Left lung (tissue), 10 donors: ENCODE results near the gene ITGA11. TPM values are rescaled to one million over a fixed set of nuclear protein-coding genes. Genes with fewer than 3 reads are reported as not detected.
A peak's percentile ranks its signal among the peaks of the same experiment; 100 is the strongest.

Experiments
- ATAC-seq: fragments of 200-7000 bp; cut with Tn5 transposase; one replicate; pipeline ENCODE4 v1.9.1; 2020; ENCODE audit warnings: moderate library complexity
- DNase-seq, 4 donors: peaks; one replicate each; pipeline ENCODE4 v3.0.0-alpha.2; 2013 to 2020
- H3K27ac ChIP-seq, 2 donors: fragments of 200-600 bp; sonication (generic) in 1 of 2; one replicate each; pipeline versions ENCODE4 v1.5.0 to v1.8.0; 2020 to 2021
- H3K27me3 ChIP-seq, 2 donors: fragments of 200-600 bp; sonication (generic) in 1 of 2; one replicate each; pipeline versions ENCODE4 v1.5.0 to v1.8.0; 2020 to 2021
- H3K36me3 ChIP-seq, 2 donors: fragments of 200-600 bp; sonication (generic) in 1 of 2; one replicate each; pipeline versions ENCODE4 v1.5.0 to v1.8.0; 2020 to 2021
- H3K4me1 ChIP-seq, 2 donors: fragments of 200-600 bp; one replicate each; pipeline ENCODE4 v1.8.0; 2021
- H3K4me3 ChIP-seq, 2 donors: fragments of 200-600 bp; sonication (generic) in 1 of 2; one replicate each; pipeline versions ENCODE4 v1.5.0 to v1.8.0; 2020 to 2021; ENCODE audit warnings: mild to moderate bottlenecking in 1 of 2
- H3K9me3 ChIP-seq, 2 donors: fragments of 200-600 bp; sonication (generic) in 1 of 2; one replicate each; pipeline versions ENCODE4 v1.5.0 to v1.8.0; 2020 to 2021
- CTCF ChIP-seq, 2 donors: fragments of 200-600 bp; sonication (generic) in 1 of 2; IDR thresholded peaks; one replicate each; pipeline versions ENCODE4 v1.5.0 to v1.8.0; 2021; ENCODE audit warnings: antibody characterized with exemption in 2 of 2
- intact Hi-C, 2 donors: fragments of 100-400 bp; cut with DNase I; formaldehyde crosslinking; loops; one replicate each; pipeline versions ENCODE4 v1.11.2 to v1.14.2; 2022
- polyA plus RNA-seq, 6 donors: library from polyadenylated mRNA; unstranded; fragments of 120-200 nt; gene quantifications; one replicate each; pipeline ENCODE4 v1.2.1, GENCODE V29; 2013; ENCODE audit not compliant: insufficient read length in 6 of 6
- total RNA-seq, 2 donors: library from RNA; stranded (reverse); fragmentation: NEBNext Ultra II Directional; extraction: Animal tissue kit (Norgen Biotek cat#: 25700); gene quantifications; one replicate each; pipeline ENCODE4 v1.2.1, GENCODE V29; 2021
- donor health status: DM: no; HTN: yes; CAD: no.
- donor health status: DM: no; HTN: no; CAD: no.

The ITGA11 gene
- total and polyA plus RNA-seq, 8 donors, result 1.1 to 7.3 (median 1.8) TPM

GRCh38 chr15:68289621-68290352, 142.2 kb downstream of the ITGA11 start:
- peaks cover 9 to 55% of the 10 kb centered on the region in 2 donors for H3K4me1 ChIP-seq
- no peak overlapping the region for H3K4me3 ChIP-seq
- no peak for TF ChIP-seq CTCF (IDR thresholded peaks at IDR 0.05)
- intact Hi-C loops, result no loop called here
- no peaks in the 10 kb centered on the region for H3K27me3 ChIP-seq
- H3K27ac ChIP-seq, result no peak overlapping the region
- peaks cover 0 to 27% of the 10 kb centered on the region in 2 donors for H3K36me3 ChIP-seq
- no peak for ATAC-seq
- no peaks in the 10 kb centered on the region for H3K9me3 ChIP-seq
- no peak for DNase-seq

- no peak for TF ChIP-seq CTCF (IDR thresholded peaks at IDR 0.05)
- Histone ChIP-seq H3K4me1 (peaks cover 11 to 55% of the 10 kb centered on the region in 2 donors), H3K27ac (no peak overlapping the region), H3K27me3 (no peaks in the 10 kb centered on the region), H3K4me3 (no peak overlapping the region), H3K36me3 (peaks cover 0 to 34% of the 10 kb centered on the region in 2 donors), H3K9me3 (no peaks in the 10 kb centered on the region)
- intact Hi-C loops, result no loop called here
- no peak for DNase-seq
- no peak for ATAC-seq
These were observed 142.9 kb downstream of the ITGA11 start for GRCh38 chr15:68289057-68289456.

GRCh38 chr15:68286256-68286655, 145.7 kb downstream of the ITGA11 start:
- Histone ChIP-seq H3K4me3 (no peak overlapping the region), H3K27ac (no peak overlapping the region), H3K9me3 (no peaks in the 10 kb centered on the region), H3K4me1 (peaks cover 12 to 82% of the 10 kb centered on the region in 2 donors), H3K36me3 (peaks cover 0 to 33% of the 10 kb centered on the region in 2 donors), H3K27me3 (no peaks in the 10 kb centered on the region)
- ATAC-seq, result no peak
- intact Hi-C loops, result no loop called here
- no peak for TF ChIP-seq CTCF (IDR thresholded peaks at IDR 0.05)
- DNase-seq, result no peak

- H3K4me1 ChIP-seq, result peaks cover 21 to 90% of the 10 kb centered on the region in 2 donors
These were observed 146.5 kb downstream of the ITGA11 start for GRCh38 chr15:68285259-68285980.

More at GRCh38 chr15:68285259-68285980, 146.5 kb downstream of the ITGA11 start:
- Histone ChIP-seq H3K36me3 (peaks cover 0 to 25% of the 10 kb centered on the region in 2 donors), H3K27me3 (no peaks in the 10 kb centered on the region), H3K9me3 (no peaks in the 10 kb centered on the region), H3K4me3 (no peak overlapping the region), H3K27ac (no peak overlapping the region)
- intact Hi-C loops, result no loop called here
- no peak for TF ChIP-seq CTCF (IDR thresholded peaks at IDR 0.05)
- ATAC-seq (peak; percentile 34), DNase-seq (no peak)
